Measurements from ENCODE around the gene GPR137B. TPM values are rescaled to one million over a fixed set of nuclear protein-coding genes. Genes with fewer than 3 reads are reported as not detected.
A peak's percentile ranks its signal among the peaks of the same experiment; 100 is the strongest.
"Not testable (repeated sequence)": the region's sequence is repeated elsewhere in the genome, so short reads cannot be mapped to it uniquely, and the experiment has no call there.

GPR137B gene
- total RNA-seq, 1 experiment from 2014 or later, result 8.2 TPM

DNA sequence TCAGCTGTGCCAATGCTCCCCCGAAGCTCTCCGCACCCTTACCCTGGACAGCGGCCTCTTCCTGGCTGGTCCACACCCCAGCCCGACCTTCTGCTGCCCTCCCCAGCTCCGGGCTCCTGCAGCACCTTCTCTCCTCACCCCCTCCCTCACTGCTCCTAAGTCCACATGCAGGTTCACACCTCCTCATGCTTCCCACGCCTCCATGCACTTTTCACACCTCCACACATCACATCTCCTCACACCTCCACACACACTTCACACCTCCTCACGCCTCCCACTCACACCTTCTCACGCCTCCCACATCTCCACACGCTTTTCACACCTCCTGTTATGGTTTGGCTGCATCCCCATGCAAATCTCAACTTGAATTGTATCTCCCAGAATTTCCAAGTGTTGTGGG is 18.9 kb downstream of the GPR137B start:
- DNase-seq (ENCODE audit: low read depth), result no peak

DNA sequence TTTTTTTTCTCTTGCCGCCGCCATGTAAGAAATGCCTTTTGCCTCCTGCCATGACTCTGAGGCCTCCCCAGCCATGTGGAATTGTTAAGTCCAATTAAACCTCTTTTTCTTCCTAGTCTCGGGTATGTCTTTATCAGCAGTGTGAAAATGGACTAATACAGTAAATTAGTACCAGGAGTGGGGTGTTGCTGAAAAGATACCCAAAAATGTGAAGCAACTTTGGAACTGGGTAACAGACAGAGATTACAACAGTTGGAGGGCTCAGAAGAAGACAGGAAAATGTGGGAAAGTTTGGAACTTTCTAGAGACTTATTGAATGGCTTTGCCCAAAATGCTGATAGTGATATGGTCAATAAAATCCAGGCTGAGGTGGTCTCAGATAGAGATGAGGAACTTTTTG is 19.4 kb downstream of the GPR137B start:
- DNase-seq (ENCODE audit: low read depth), result not testable (repeated sequence)

DNA sequence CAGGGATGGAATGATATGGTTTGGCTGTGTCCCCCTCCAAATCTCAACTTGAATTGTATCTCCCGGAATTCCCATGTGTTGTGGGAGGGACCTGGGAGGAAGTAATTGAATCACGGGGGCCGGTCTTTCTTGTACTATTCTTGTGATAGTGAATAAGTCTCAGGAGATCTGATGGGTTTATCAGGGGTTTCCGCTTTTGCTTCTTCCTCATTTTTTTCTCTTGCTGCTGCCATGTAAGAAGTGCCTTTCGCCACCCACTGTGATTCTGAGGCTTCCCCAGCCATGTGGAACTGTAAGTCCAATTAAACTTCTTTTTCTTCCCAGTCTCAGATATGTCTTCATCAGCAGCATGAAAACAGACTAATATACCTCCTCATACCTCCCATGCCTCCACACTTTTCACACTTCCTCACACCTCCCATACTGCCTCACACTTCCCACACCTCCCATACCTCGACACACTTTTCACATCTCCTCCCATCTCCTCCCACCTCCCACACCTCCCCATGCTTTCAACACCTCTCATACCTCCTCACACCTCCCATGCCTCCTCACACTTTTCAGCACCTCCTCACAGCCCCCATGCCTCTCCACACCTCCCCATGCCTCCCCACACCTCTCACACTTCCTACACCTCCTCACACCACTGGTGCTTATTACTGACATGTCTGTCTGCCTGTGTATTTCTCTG is 21.3 kb downstream of the GPR137B start:
- no peak for DNase-seq (ENCODE audit: low read depth)

DNA sequence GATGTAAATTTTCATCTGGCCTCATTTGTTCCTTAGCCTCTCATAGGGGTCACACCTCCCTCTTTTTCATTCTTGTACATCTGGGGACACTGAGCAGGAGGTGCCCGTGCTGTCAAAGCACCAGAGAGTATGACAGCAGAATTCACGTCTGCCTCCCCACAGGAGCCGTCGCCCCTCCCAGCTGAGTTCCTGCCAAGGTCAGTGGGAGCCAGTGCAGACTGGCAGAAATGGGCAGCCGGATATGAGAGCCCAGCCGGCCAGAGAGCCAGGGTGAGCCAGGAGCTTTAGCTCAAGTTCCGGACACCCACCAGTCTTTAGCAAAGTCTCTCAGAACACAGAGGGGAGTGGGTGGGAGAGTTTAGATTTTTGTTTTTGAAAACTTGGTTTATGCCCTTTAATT is 21.9 kb downstream of the GPR137B start:
- no peak for DNase-seq (ENCODE audit: low read depth)

DNA sequence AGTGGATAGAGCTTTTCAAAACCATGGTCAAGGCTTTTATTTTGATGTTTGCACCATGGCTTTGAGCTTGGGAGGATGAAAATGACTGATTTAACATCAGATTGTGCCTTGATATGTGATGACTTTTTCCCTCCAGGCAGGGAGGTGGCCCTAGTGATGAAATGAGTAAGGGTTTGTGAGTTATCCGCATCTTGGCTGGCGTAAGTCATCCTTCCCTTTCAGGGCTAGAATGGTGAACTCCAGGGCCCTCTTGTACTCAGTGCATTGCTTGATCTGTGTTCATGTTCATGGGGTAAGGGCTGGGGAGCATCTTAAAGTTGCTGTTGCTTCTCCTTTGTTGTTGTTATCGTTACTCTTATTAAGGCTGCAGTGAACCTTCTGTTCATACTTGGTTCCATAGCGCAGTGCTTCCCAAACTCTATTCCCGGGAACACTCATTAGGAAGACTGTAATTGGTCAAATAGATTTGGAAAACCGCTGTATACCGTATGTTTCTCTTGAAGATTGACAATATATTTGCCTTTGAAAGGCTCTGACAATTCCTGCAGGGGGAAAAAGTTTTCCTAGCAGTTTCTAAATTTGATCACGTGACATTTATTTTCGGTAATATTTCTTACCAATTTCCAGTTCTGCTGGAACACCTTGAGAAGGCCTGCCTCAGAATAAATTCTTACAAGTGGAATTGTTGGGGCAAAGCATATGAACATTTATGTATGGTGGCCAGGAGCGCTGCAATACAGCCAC is 23.1 kb downstream of the GPR137B start:
- no peak for DNase-seq (ENCODE audit: low read depth)

DNA sequence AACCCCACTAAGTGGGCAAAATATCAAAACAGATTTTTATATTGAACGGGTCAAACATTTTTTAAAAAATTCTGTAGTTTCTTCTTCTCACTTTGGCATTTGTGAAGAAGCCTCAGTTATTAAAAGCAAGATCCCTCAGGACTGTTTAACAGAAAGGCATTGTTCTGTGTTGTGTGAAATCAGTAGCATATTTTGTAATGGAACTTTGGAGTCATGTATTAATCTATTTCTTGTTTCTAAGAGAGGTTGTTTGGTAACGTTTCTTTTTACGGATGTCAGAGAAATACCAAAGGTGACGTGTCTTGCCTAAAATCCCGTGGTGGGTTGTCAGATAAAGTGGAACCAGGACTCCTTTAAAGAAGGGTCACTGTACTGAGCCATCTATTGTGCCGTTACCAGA is 23.7 kb downstream of the GPR137B start:
- DNase-seq (ENCODE audit: low read depth), result no peak

DNA sequence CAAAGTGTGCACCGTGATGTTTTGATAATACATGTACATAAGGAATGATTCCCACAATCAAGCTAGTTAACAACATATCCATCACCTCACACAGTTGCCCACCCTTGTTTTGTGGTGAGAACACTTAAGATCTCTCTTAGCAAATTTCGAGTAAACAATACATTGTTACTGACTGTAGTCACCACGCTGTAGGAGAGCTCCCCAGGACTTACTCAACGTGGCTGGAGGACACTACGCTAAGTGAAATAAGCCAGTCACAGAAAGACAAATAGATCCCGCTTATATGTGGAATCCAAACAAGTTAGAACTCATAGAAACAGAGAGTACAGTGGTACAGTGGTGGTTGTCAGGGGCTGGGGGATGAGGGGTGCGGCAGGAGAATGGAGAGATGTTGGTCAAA is 24.8 kb downstream of the GPR137B start:
- no peak for DNase-seq (ENCODE audit: low read depth)

DNA sequence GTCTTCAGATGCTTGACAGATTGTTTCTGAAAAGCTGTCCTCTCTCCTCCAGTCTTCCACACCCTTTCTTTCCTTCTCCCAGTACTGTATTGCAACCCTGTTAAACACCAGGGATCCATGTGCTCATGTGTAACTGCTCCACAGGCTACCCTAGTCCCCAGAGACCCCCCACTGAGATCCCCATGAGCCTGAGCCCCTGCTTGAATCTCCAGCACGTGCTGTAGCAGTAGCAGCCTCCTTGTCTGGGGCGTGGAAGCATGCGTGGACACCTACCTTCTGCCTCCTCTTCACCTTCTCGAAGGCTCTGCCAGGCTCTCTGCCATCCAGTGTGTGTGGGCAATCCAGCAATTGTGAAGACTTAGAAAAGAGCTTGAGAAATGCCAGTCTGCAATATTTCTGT is 25.2 kb downstream of the GPR137B start:
- no peak for DNase-seq (ENCODE audit: low read depth)

DNA sequence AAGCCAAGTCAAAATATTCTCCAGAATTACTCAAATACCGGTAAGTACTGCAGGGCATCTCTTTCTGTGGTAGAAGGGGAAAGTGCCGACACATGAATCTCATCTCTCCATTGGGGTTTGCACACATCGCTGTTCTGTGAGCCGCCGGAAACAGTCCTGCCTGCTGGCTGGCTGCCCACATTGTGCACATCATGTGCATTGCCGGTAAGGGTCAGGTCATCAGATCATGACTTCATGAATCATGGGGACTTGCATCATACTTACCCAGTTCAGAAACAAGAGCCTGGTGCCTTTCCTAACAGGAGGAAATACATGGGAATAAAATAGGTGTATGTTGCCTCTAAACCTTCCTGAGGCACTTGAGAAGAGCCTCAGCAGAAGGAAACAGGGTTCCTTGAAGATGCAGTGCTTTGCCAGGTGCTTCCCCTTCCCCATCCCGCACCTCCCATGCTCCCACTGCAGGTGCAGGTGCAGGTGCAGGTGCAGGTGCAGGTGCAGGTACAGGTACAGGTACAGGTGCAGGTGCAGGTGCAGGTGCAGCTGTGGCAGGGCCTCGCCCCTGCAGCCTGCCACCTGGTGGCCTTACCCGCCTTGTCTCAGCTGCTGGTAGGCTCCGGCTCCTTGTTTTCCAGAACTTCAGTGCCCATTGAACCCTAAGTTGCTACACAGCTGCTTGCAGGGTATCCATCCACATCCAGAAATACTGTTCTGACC is 26.5 kb downstream of the GPR137B start:
- peak; percentile 72 for DNase-seq (ENCODE audit: low read depth)

DNA sequence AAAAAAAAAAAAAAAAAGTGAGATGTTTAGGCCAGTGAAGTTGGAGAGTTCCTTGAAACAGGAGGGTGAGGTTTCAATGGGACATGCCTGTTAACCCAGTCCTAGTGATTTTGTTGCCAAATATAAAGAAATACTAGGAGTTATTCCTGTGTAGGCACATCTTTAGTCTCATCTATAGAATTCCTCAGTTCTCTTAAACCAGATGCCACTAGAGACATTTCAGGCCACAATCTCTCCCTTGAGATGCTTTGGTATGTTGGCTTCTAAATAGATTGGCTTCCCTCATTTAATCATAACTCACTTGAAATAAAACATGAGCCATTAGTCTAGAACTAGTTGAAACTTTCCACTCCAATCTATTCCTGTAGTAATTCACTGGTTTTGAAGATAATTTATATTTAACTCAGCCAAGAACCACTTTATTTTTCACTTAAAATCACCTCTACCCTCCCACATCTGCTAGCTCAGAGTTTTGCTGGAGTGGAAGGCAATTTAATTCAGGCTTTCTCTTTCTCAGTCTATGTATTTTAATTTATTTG is 29.8 kb downstream of the GPR137B start:
- no peak for DNase-seq (ENCODE audit: low read depth)

DNA sequence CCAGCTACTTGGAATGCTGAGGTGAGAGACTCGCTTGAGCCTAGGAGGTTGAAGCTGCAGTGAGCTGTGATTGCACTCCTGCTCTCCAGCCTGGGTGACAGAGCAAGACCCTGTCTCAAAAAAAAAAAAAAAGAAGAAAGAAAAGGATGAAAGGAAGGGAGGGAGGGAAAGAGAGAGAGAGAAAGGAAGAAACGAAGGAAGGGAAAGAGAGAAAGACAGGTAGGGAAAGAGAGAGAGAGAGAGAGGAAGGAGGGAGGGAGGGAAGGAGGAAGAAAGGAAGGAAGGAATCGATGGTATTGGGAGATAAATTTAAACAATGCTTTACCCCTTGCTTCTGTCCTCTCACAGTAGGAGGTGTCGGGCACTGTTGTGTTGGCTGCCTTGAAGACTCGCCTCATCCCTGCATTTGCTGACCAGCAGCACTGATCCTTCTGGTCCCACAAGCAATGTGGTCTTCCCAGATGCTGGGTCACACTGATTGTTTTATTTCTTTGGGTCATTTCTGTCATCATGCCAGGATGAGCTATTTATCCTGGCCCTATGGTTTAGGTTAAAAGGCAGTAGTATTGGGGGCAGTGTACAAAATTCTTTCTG is 30.9 kb downstream of the GPR137B start:
- DNase-seq (ENCODE audit: low read depth), result no peak

DNA sequence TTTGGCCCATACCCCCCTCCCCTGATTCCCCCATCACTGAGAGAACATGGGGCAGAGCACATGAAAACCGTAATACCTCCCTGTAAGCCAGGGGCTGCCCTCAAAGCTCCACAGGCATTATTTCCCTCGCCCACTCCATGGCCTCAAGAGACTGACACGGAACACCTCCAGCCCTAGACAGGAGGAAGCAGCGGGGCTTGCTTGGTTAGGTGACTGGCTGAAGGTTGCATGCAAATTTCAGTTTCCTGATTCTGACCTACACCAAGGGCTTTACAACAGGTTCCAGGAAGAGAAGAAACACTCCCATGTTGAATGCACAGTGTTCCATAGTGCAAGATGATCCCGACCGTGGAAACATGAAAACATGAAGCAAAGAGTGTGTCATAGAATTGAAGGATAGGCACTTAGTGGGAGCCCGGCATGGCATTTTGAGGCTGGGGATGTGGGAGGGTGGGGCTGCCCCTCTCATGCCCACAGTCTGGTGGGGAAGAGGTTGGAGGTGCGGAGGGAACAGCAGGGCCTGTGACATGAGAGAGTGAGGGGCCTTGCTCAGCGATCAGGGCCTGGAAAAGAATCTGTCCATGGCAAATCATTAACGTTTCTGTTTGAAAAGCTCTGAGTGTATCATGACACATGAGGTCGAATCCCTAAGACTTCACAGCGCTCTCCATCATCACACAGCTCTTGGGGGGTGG is 33.5 kb downstream of the GPR137B start:
- DNase-seq (ENCODE audit: low read depth), result no peak

DNA sequence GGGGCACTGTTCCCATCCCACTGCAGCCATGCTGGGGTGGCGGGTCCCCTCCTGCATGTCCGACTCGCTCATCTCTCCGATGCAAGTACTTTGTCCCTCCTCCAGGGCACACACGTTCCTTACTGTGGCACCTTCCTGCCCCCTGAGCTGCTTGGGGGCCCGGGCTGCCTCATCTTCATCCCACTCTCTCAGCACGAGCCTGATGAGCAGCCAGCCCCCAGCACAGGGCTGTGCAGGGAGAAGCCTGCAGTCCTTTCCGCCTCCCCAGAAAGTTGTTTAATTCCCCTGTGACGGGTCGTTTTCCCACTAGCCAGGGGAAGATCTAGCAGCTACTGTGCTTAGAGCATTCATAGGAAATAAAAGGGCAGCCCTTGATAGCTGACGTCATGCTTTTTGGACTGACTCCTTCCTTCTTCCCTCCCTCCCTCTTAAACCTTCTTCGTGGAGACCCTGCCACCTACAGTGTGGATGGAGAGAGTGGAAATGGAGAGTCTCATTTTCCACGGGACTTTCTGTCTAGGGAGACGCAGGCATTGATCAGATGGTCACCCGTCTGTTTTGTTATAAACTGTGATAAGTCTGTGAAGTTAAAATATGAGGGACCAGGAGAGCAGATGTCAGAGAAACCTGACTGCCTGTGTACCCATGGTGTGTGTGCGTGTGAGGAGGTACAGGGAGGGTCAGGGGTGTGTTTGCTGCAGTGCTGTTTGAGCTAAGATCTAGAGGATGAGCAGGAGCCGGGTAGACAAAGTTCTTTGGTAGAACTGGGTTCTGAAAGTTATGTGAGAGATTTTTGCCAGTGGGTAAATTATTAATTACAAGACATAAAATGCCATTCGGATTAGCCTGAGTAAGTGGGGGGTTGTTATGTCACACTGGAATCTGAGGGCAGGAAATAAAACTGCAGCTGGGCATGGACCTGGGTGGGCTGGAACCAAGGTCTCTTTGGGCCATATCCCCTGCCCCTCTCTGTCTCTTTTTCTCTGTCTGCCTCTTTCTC is 34.3 kb downstream of the GPR137B start:
- no peak for DNase-seq (ENCODE audit: low read depth)

DNA sequence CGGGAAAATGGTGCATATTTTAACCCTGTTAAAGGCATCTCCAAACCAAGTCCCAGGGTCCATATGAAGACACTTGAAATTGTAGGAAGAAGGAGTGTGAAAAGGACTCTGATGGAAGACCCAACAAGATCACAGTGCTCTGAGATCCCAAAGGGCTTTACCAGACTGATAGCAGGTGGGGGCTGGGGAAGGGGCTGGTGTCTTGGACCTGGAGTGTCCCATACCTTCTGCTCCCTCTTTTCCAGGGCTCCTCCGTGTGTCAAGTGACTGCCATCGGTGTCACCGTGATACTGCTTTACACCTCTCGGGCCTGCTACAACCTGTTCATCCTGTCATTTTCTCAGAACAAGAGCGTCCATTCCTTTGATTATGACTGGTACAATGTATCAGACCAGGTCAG is 37.3 kb downstream of the GPR137B start:
- no peak for DNase-seq (ENCODE audit: low read depth)

DNA sequence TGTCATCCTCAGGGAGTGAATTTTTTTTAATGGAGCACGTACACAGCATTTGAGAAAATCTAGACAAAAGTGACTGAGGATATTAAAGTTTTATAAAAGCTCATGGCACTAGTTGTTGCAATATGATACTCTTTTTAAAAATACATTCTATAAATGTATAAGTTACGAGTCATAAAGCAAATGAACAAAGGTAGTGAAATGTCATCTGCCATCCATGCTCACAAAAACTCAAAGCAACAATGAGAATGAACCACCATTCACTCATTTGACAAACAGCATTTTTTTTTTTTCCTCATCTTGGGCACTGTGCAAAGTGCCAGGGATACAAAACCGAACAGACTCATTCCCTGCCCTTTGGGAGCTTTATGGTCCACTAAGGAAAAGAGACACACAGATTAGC is 38.7 kb downstream of the GPR137B start:
- no peak for DNase-seq (ENCODE audit: low read depth)

DNA sequence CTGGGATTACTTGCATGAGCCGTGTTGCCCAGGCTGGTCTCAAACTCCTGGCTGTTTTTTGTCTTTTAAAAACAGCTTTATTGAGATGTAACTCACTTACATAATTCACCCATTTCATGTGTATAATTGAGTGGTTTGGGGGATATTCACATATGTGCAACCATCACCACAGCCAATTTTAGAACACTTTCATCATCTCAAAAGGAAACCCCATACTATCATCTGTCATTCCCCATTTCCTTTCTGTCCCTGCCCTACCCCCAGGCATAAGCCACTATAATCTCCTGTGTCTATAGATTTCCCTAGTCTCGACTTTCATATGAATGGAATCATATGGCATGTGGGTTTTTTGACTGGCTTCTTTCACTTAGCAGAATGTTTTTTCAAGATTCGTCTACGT is 43.3 kb downstream of the GPR137B start:
- DNase-seq (ENCODE audit: low read depth), result no peak

DNA sequence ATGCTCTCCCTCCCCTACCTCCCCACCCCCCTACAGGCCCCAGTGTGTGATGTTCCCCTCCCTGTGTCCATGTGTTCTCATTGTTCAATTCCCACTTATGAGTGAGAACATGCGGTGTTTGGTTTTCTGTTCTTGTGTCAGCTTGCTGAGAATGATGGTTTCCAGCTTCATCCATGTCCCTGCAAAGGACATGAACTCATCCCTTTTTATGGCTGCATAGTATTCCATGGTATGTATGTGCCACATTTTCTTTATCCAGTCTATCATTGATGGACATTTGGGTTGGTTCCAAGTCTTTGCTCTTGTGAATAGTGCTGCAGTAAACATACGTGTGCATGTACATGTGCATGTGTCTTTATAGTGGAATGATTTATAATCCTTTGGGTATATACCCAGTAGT is 44.1 kb downstream of the GPR137B start:
- DNase-seq (ENCODE audit: low read depth), result not testable (repeated sequence)

DNA sequence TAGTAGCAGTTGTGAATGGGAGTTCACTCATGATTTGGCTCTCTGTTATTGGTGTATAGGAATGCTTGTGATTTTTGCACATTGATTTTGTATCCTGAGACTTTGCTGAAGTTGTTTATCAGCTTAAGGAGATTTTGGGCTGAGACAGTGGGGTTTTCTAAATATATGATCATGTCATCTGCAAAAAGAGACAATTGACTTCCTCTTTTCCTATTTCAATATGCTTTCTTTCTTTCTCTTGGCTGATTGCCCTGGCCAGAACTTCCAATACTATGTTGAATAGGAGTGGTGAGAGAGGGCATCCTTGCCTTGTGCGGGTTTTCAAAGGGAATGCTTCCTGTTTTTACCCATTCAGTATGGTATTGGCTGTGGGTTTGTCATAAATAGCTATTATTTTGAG is 45.7 kb downstream of the GPR137B start:
- not testable (repeated sequence) for DNase-seq (ENCODE audit: low read depth)

DNA sequence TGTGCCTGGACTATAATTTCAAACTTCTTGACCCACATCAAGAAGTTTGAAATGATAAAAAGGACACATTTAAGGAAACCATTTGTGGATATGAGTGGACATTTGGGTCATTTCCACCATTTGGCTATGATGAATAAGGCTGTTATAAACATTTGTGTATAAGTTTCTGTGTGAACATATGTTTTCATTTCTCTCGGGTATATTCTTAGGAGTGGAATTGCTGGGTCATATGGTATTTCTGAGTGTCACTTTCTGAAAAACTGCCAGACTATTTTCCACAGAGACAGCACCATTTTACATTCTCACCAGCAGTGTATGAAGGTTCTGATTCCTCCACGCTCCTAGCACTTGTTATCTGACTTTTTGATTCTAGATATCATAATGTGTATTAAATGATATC is 50.8 kb downstream of the GPR137B start:
- no peak for DNase-seq (ENCODE audit: low read depth)

DNA sequence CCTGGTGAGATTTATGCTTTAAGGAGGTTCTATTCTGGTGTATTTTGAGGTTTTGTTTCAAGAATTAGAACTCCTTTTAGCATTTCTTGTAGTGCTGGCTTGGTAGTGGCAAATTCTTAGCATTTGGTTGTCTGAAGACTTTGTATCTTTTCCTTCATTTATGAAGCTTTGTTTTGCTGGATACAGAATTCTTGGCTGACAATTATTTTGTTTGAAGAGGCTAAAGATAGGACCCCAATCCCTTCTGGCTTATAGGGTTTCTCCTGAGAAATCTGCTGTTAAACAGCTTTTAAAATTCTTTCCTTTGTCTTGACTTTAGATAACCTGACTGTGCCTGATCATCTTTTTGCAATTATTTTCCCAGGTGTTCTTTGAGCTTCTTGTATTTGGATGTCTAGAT is 58.6 kb downstream of the GPR137B start:
- no peak for DNase-seq (ENCODE audit: low read depth)

Data from RPMI7951 (cell line).